GM12878 (cell line): ENCODE measurements around the gene UNC5B. TPM values are rescaled to one million over a fixed set of nuclear protein-coding genes. Genes with fewer than 3 reads are reported as not detected.

Experiments used
- ATAC-seq: fragments of 200-7000 bp; cut with Tn5 transposase; 3 replicates; pipeline ENCODE4 v1.9.1; 2020; ENCODE audit warnings: mild to moderate bottlenecking, moderate library complexity
- BruUV-seq: library from RNA; stranded (reverse); fragments of 400-500 nt; replicated peaks from 2 replicates; lab custom pipeline; 2021; lab: Mats Ljungman, UMichigan
- CTCF ChIA-PET: fragments of 300-600 bp; sonication (Branson Sonifier 250); formaldehyde crosslinking; extraction: SDS; loops from one replicate; lab custom pipeline; 2021; ENCODE audit warnings: inconsistent platforms; lab: Yijun Ruan, JAX
- POLR2A ChIA-PET: fragments of 350-600 bp; formaldehyde crosslinking; extraction: SDS; loops from one replicate; lab custom pipeline; 2021; ENCODE audit warnings: inconsistent platforms; lab: Charles Lee
- RAD21 ChIA-PET: fragments of 300-600 bp; sonication (Branson Sonifier 250); formaldehyde crosslinking; loops from one replicate; lab custom pipeline; 2023; ENCODE audit warnings: antibody characterized with exemption; ENCODE audit not compliant: unreplicated experiment; lab: Charles Lee
- SMC1A ChIA-PET: fragments of 300-600 bp; sonication (Branson Sonifier 250); formaldehyde crosslinking; loops from one replicate; lab custom pipeline; 2023; ENCODE audit not compliant: unreplicated experiment, uncharacterized antibody; lab: Charles Lee
- DNase-seq: peaks from one replicate; pipeline ENCODE4 v3.0.0-alpha.2; 2011; ENCODE audit warnings: low read depth, low spot score
- FAIRE-seq: peaks from 3 replicates; lab custom pipeline; 2011; peaks lifted over from hg19 to GRCh38; lab: Jason Lieb, UNC
- H2AFZ ChIP-seq: 2 replicates; pipeline ENCODE4 v1.6.0; 2011; ENCODE audit warnings: low read depth, low read length, control low read depth; ENCODE audit not compliant: control insufficient read depth
- H3K27ac ChIP-seq: 2 replicates; pipeline ENCODE4 v1.5.1; 2011; ENCODE audit warnings: control low read depth; ENCODE audit not compliant: control insufficient read depth, insufficient read depth
- H3K27me3 ChIP-seq, 2 experiments: replicated peaks in 1 of 2; 2 replicates each; pipeline versions ENCODE4 v1.6.0 to v1.6.1; 2011; ENCODE audit warnings: low read length in 1 of 2; ENCODE audit not compliant: control insufficient read depth in 2 of 2, insufficient read depth in 2 of 2
- H3K36me3 ChIP-seq, 2 experiments: 2 replicates each; pipeline ENCODE4 v1.5.1; 2011; ENCODE audit warnings: low read length in 1 of 2; ENCODE audit not compliant: control insufficient read depth in 2 of 2, insufficient read depth in 2 of 2
- H3K4me1 ChIP-seq: 2 replicates; pipeline ENCODE4 v1.6.1; 2011; ENCODE audit warnings: mild to moderate bottlenecking, low read length, moderate library complexity, mixed read lengths; ENCODE audit not compliant: control insufficient read depth, insufficient read depth
- H3K4me2 ChIP-seq: 2 replicates; pipeline ENCODE4 v1.6.0; 2011; ENCODE audit warnings: control low read depth; ENCODE audit not compliant: control insufficient read depth, insufficient read depth
- H3K4me3 ChIP-seq: fragments of 200-600 bp; sonication (generic); 2 replicates; pipeline ENCODE4 v1.5.1; 2016
- H3K79me2 ChIP-seq: 2 replicates; pipeline ENCODE4 v1.6.0; 2011; ENCODE audit warnings: low read length; ENCODE audit not compliant: control insufficient read depth, insufficient read depth
- H3K9ac ChIP-seq: 2 replicates; pipeline ENCODE4 v1.8.0; 2011; ENCODE audit warnings: low read length, control low read depth, mixed read lengths; ENCODE audit not compliant: control insufficient read depth, insufficient read depth
- H3K9me3 ChIP-seq: replicated peaks from 3 replicates; pipeline ENCODE4 v1.5.1; 2011; ENCODE audit warnings: mild to moderate bottlenecking, low read length; ENCODE audit not compliant: control insufficient read depth, insufficient read depth
- H4K20me1 ChIP-seq: 2 replicates; pipeline ENCODE4 v1.6.0; 2011; ENCODE audit not compliant: control insufficient read depth, insufficient read depth
- BRCA1 ChIP-seq: IDR thresholded peaks from 2 replicates; pipeline ENCODE4 v1.6.1; 2011; ENCODE audit warnings: low read depth, low read length, improper control_type of control experiment
- CHD1 ChIP-seq: IDR thresholded peaks from 2 replicates; pipeline ENCODE4 v1.6.1; 2012; ENCODE audit warnings: low read depth, low read length, improper control_type of control experiment
- DPF2 ChIP-seq: fragments of 450-650 bp; IDR thresholded peaks from 2 replicates; pipeline ENCODE4 v1.6.1; 2017; ENCODE audit warnings: mild to moderate bottlenecking
- ETV6 ChIP-seq, 2 experiments: fragments of 450-650 bp in 1 of 2; IDR thresholded peaks in 1 of 2; conservative IDR thresholded peaks in 1 of 2; 2 replicates each; pipeline ENCODE4 v1.6.1; 2014; ENCODE audit warnings: antibody characterized with exemption in 1 of 2, borderline replicate concordance in 1 of 2, low read depth in 1 of 2, mild to moderate bottlenecking in 1 of 2, moderate library complexity in 1 of 2
- GATAD2B ChIP-seq: fragments of 450-650 bp; conservative IDR thresholded peaks from 2 replicates; pipeline ENCODE4 v1.6.1; 2017; ENCODE audit warnings: low read depth, mild to moderate bottlenecking, moderate library complexity
- HDAC2 ChIP-seq: fragments of 200-600 bp; sonication (generic); IDR thresholded peaks from 2 replicates; pipeline ENCODE4 v1.6.1; 2017
- HDGF ChIP-seq: fragments of 450-650 bp; IDR thresholded peaks from 2 replicates; pipeline ENCODE4 v1.6.1; 2016; ENCODE audit warnings: antibody characterized with exemption
- IRF4 ChIP-seq: IDR thresholded peaks from 2 replicates; pipeline ENCODE4 v1.6.1; 2011; ENCODE audit warnings: low read depth, low read length
- IRF5 ChIP-seq: fragments of 450-650 bp; IDR thresholded peaks from 2 replicates; pipeline ENCODE4 v1.6.1; 2017; ENCODE audit warnings: borderline replicate concordance
- MLLT1 ChIP-seq: fragments of 450-650 bp; IDR thresholded peaks from 2 replicates; pipeline ENCODE4 v1.6.1; 2016; ENCODE audit warnings: mild to moderate bottlenecking
- PKNOX1 ChIP-seq: fragments of 450-650 bp; IDR thresholded peaks from 2 replicates; pipeline ENCODE4 v1.6.1; 2016; ENCODE audit warnings: mild to moderate bottlenecking
- POLR2AphosphoS5 ChIP-seq: IDR thresholded peaks from 2 replicates; pipeline ENCODE4 v1.6.1; 2011; ENCODE audit warnings: mild to moderate bottlenecking, low read length, inconsistent platforms
- RCOR1 ChIP-seq: conservative IDR thresholded peaks from 2 replicates; pipeline ENCODE4 v1.6.1; 2012; ENCODE audit warnings: low read depth, low read length, improper control_type of control experiment
- SMARCA5 ChIP-seq: fragments of 450-650 bp; IDR thresholded peaks from 2 replicates; pipeline ENCODE4 v1.6.1; 2017; ENCODE audit warnings: mild to moderate bottlenecking
- SREBF1 ChIP-seq: IDR thresholded peaks from 2 replicates; pipeline ENCODE4 v1.6.1; 2012; ENCODE audit warnings: mild to moderate bottlenecking, low read length
- TBL1XR1 ChIP-seq: IDR thresholded peaks from 2 replicates; pipeline ENCODE4 v1.6.1; 2012; ENCODE audit warnings: low read depth, low read length, improper control_type of control experiment
- ZBTB33 ChIP-seq: fragments of 450-650 bp; IDR thresholded peaks from 2 replicates; pipeline ENCODE4 v1.6.1; 2017; ENCODE audit warnings: mild to moderate bottlenecking
- ZZZ3 ChIP-seq: IDR thresholded peaks from 2 replicates; pipeline ENCODE4 v1.6.1; 2011; ENCODE audit warnings: low read depth; ENCODE audit not compliant: control insufficient read depth, insufficient read length
- WGBS: methylation state at CpG from one replicate; pipeline ENCODE4 v1.1.6; 2016; ENCODE audit warnings: low lambda C conversion rate; ENCODE audit not compliant: insufficient replicate concordance, insufficient coverage; ENCODE audit errors: missing lambda C conversion rate; 5-methylcytosine and 5-hydroxymethylcytosine counted together
- in situ Hi-C: fragments of 300-500 bp; cut with MboI; formaldehyde crosslinking; loops from 9 replicates; pipeline ENCODE4 v1.14.3; 2018; ENCODE audit warnings: mixed read lengths
- intact Hi-C: fragments of 100-400 bp; cut with micrococcal nuclease; formaldehyde crosslinking; loops from one replicate; pipeline ENCODE4 v1.14.2; 2022; ENCODE audit not compliant: unreplicated experiment
- polyA plus RNA-seq, 11 experiments: library from polyadenylated mRNA; depleted of rRNA in 4 of 11; unstranded in 6 of 11; stranded (reverse) in 5 of 11; fragments of >200 nt; fragmentation: Nextera tagmentation in 4 of 11; fragmentation: Illumina TruSeq in 1 of 11; extraction: Ambion mirVana in 4 of 11; extraction: Trizol in 1 of 11; gene quantifications; 1 replicate in 1 of 11; 2 replicates in 10 of 11; pipeline versions ENCODE4 v1.2.1 to v1.2.3, GENCODE V29; 2011 to 2016; ENCODE audit warnings: inconsistent platforms in 2 of 11, missing spikeins in 2 of 11, low read depth in 1 of 11
- total RNA-seq, 4 experiments: library from RNA; depleted of rRNA in 3 of 4; stranded (reverse); fragments of >200 nt in 3 of 4; fragmentation: Illumina TruSeq in 1 of 4; extraction: Trizol in 1 of 4; gene quantifications; 2 replicates each; pipeline versions ENCODE4 v1.2.1 to v1.2.3, GENCODE V29; 2013 to 2021

The UNC5B gene
- total and polyA plus RNA-seq, 10 of the 15 experiments (the other 5 are each of a cell fraction or from before 2014, with no cell fraction given): 0.03 to 0.08 TPM; not detected in 8

GRCh38 chr10:71319800-71320392 is 107.5 kb downstream of the UNC5B start:
- Histone ChIP-seq H3K4me2 (peak overlapping the region; percentile 93), H2AFZ (peak overlapping the region; percentile 91), H3K9ac (peak overlapping the region; percentile 68), H3K79me2 (no peaks in the 10 kb centered on the region), H3K27ac (no peak overlapping the region), H3K4me3 (peak overlapping the region; percentile 82), H4K20me1 (no peaks in the 10 kb centered on the region), H3K9me3 (no peaks in the 10 kb centered on the region), H3K4me1 (peaks cover 8% of the 10 kb centered on the region), H3K27me3 (no peaks in the 10 kb centered on the region), H3K36me3 (no peaks in the 10 kb centered on the region; a peak in 1 of 4 replicates)
- WGBS: 24% methylated on average over 8 of the region's 8 CpGs
- ATAC-seq: no peak
- in situ Hi-C loops: loop anchor here (5.0 to 10.0 kb wide), 2 partner anchors 37 to 575 kb away; no protein-coding TSS in a partner anchor
- FAIRE-seq: no peak
- no peak for DNase-seq
- no peak for TF ChIP-seq ZZZ3
- no peak for TF ChIP-seq GATAD2B
- no peak for TF ChIP-seq IRF5
- TF ChIP-seq ZBTB33: no peak
- no peak for TF ChIP-seq TBL1XR1
- TF ChIP-seq HDGF: 0 out of 2 replicates have a peak, but pooled peaks have one; percentile 13
- no peak for TF ChIP-seq POLR2AphosphoS5
- TF ChIP-seq ETV6 (conservative IDR thresholded peaks at IDR 0.05 in 1 of 2, IDR thresholded peaks at IDR 0.05 in 1 of 2; ENCODE audit: borderline replicate concordance in 1 of 2, low read depth in 1 of 2): no peak
- 0 out of 2 replicates have a peak, but pooled peaks have one; percentile 2 for TF ChIP-seq MLLT1
- peak; percentile 18; the same call in 1 of the 2 replicates for TF ChIP-seq PKNOX1
- TF ChIP-seq HDAC2: no peak
- no peak for TF ChIP-seq IRF4
- TF ChIP-seq CHD1: no peak
- no peak for TF ChIP-seq BRCA1
- no peak for TF ChIP-seq RCOR1
- TF ChIP-seq DPF2: no peak
- TF ChIP-seq SMARCA5: no peak
- no peak for TF ChIP-seq SREBF1
- CTCF ChIA-PET: interaction anchor here (0.6 to 11.1 kb wide), 31 partner anchors 8 to 449 kb away, joined by 3 to 359 read pairs (median 4); partner anchors contain the start of gene CDH23
- intact Hi-C loops: loop anchor here (1.0 to 10.0 kb wide), 7 partner anchors 57 to 577 kb away; no protein-coding TSS in a partner anchor
- RAD21 ChIA-PET: interaction anchor here (0.7 to 2.9 kb wide), 18 partner anchors 18 to 729 kb away, joined by 3 to 77 read pairs (median 4); no protein-coding TSS in a partner anchor
- POLR2A ChIA-PET: interaction anchor here (0.9 to 3.5 kb wide), 5 partner anchors 52 to 464 kb away, joined by 3 to 26 read pairs (median 5); no protein-coding TSS in a partner anchor
- BruUV-seq: TSS peak; percentile 50
- SMC1A ChIA-PET: interaction anchor here (0.9 to 14.0 kb wide), 17 partner anchors 10 to 516 kb away, joined by 3 to 249 read pairs (median 5); no protein-coding TSS in a partner anchor
